ENCODE measurements around the gene PARD3B.

The PARD3B gene

GRCh38 chr2:205139822-205140463 lies 594.7 kb downstream of the PARD3B start:
- CTCF ChIA-PET: no interaction called here
- no peak for DNase-seq (ENCODE audit: extremely low spot score)
- TF ChIP-seq L3MBTL2 (conservative IDR thresholded peaks at IDR 0.05) (no peak), CTBP1 (IDR thresholded peaks at IDR 0.05; ENCODE audit: borderline replicate concordance) (no peak), SUZ12 (IDR thresholded peaks at IDR 0.05) (no peak), NFRKB (IDR thresholded peaks at IDR 0.05) (no peak), ZNF384 (IDR thresholded peaks at IDR 0.05) (no peak), FOXK2 (IDR thresholded peaks at IDR 0.05) (no peak), HDGF (IDR thresholded peaks at IDR 0.05; ENCODE audit: borderline replicate concordance) (no peak), BHLHE40 (IDR thresholded peaks at IDR 0.05; ENCODE audit: borderline replicate concordance) (no peak), ELF4 (IDR thresholded peaks at IDR 0.05) (no peak), TARDBP (IDR thresholded peaks at IDR 0.05) (no peak), ARNT (IDR thresholded peaks at IDR 0.05) (no peak), LEF1 (IDR thresholded peaks at IDR 0.05; ENCODE audit: borderline replicate concordance) (no peak), FOXA1 (IDR thresholded peaks at IDR 0.05) (no peak), FOXM1 (IDR thresholded peaks at IDR 0.05; ENCODE audit: borderline replicate concordance) (no peak), SP1 (IDR thresholded peaks at IDR 0.05) (no peak), PKNOX1 (IDR thresholded peaks at IDR 0.05) (no peak)
- POLR2A ChIA-PET: no interaction called here

GRCh38 chr2:205141381-205141780 lies 596.1 kb downstream of the PARD3B start:
- no peak for TF ChIP-seq SP1 (IDR thresholded peaks at IDR 0.05)
- TF ChIP-seq NFRKB (IDR thresholded peaks at IDR 0.05): no peak
- no peak for TF ChIP-seq ARNT (IDR thresholded peaks at IDR 0.05)
- TF ChIP-seq CTBP1 (IDR thresholded peaks at IDR 0.05; ENCODE audit: borderline replicate concordance): no peak
- TF ChIP-seq FOXA1 (IDR thresholded peaks at IDR 0.05): no peak
- TF ChIP-seq ELF4 (IDR thresholded peaks at IDR 0.05): no peak
- TF ChIP-seq HDGF (IDR thresholded peaks at IDR 0.05; ENCODE audit: borderline replicate concordance): no peak
- TF ChIP-seq TARDBP (IDR thresholded peaks at IDR 0.05): no peak
- TF ChIP-seq L3MBTL2 (conservative IDR thresholded peaks at IDR 0.05): no peak
- TF ChIP-seq ZNF384 (IDR thresholded peaks at IDR 0.05): no peak
- TF ChIP-seq SUZ12 (IDR thresholded peaks at IDR 0.05): no peak
- ChIA-PET POLR2A (no interaction called here), CTCF (no interaction called here)
- no peak for DNase-seq (ENCODE audit: extremely low spot score)

GRCh38 chr2:205145888-205146287 lies 600.6 kb downstream of the PARD3B start:
- ChIA-PET POLR2A (no interaction called here), CTCF (no interaction called here)
- no peak for TF ChIP-seq NFRKB (IDR thresholded peaks at IDR 0.05)
- TF ChIP-seq ARNT (IDR thresholded peaks at IDR 0.05): no peak
- no peak for TF ChIP-seq ZNF384 (IDR thresholded peaks at IDR 0.05)
- no peak for TF ChIP-seq FOXK2 (IDR thresholded peaks at IDR 0.05)
- TF ChIP-seq TARDBP (IDR thresholded peaks at IDR 0.05): no peak
- no peak for TF ChIP-seq LEF1 (IDR thresholded peaks at IDR 0.05; ENCODE audit: borderline replicate concordance)
- no peak for TF ChIP-seq PKNOX1 (IDR thresholded peaks at IDR 0.05)
- TF ChIP-seq SP1 (IDR thresholded peaks at IDR 0.05): no peak
- TF ChIP-seq SUZ12 (IDR thresholded peaks at IDR 0.05): no peak
- TF ChIP-seq HDGF (IDR thresholded peaks at IDR 0.05; ENCODE audit: borderline replicate concordance): no peak
- TF ChIP-seq FOXM1 (IDR thresholded peaks at IDR 0.05; ENCODE audit: borderline replicate concordance): no peak
- no peak for TF ChIP-seq CTBP1 (IDR thresholded peaks at IDR 0.05; ENCODE audit: borderline replicate concordance)
- no peak for TF ChIP-seq FOXA1 (IDR thresholded peaks at IDR 0.05)
- TF ChIP-seq ELF4 (IDR thresholded peaks at IDR 0.05): no peak
- no peak for TF ChIP-seq BHLHE40 (IDR thresholded peaks at IDR 0.05; ENCODE audit: borderline replicate concordance)
- no peak for TF ChIP-seq L3MBTL2 (conservative IDR thresholded peaks at IDR 0.05)
- no peak for DNase-seq (ENCODE audit: extremely low spot score)

GRCh38 chr2:205148755-205149154 lies 603.5 kb downstream of the PARD3B start:
- no peak for DNase-seq (ENCODE audit: extremely low spot score)
- ChIA-PET POLR2A (no interaction called here), CTCF (no interaction called here)
- TF ChIP-seq NFRKB (IDR thresholded peaks at IDR 0.05) (no peak), SP1 (IDR thresholded peaks at IDR 0.05) (no peak), FOXM1 (IDR thresholded peaks at IDR 0.05; ENCODE audit: borderline replicate concordance) (no peak), TARDBP (IDR thresholded peaks at IDR 0.05) (no peak), SUZ12 (IDR thresholded peaks at IDR 0.05) (no peak), FOXK2 (IDR thresholded peaks at IDR 0.05) (no peak), FOXA1 (IDR thresholded peaks at IDR 0.05) (no peak), ZNF384 (IDR thresholded peaks at IDR 0.05) (no peak), HDGF (IDR thresholded peaks at IDR 0.05; ENCODE audit: borderline replicate concordance) (no peak), L3MBTL2 (conservative IDR thresholded peaks at IDR 0.05) (no peak), LEF1 (IDR thresholded peaks at IDR 0.05; ENCODE audit: borderline replicate concordance) (no peak), CTBP1 (IDR thresholded peaks at IDR 0.05; ENCODE audit: borderline replicate concordance) (no peak), BHLHE40 (IDR thresholded peaks at IDR 0.05; ENCODE audit: borderline replicate concordance) (no peak), ARNT (IDR thresholded peaks at IDR 0.05) (no peak), PKNOX1 (IDR thresholded peaks at IDR 0.05) (no peak), ELF4 (IDR thresholded peaks at IDR 0.05) (no peak)

- ChIA-PET CTCF (no interaction called here), POLR2A (no interaction called here)
- TF ChIP-seq ZNF384 (IDR thresholded peaks at IDR 0.05) (no peak), SP1 (IDR thresholded peaks at IDR 0.05) (no peak), TARDBP (IDR thresholded peaks at IDR 0.05) (no peak), L3MBTL2 (conservative IDR thresholded peaks at IDR 0.05) (no peak), SUZ12 (IDR thresholded peaks at IDR 0.05) (no peak), NFRKB (IDR thresholded peaks at IDR 0.05) (no peak), ARNT (IDR thresholded peaks at IDR 0.05) (no peak), FOXA1 (IDR thresholded peaks at IDR 0.05) (no peak), PKNOX1 (IDR thresholded peaks at IDR 0.05) (no peak), LEF1 (IDR thresholded peaks at IDR 0.05; ENCODE audit: borderline replicate concordance) (no peak), BHLHE40 (IDR thresholded peaks at IDR 0.05; ENCODE audit: borderline replicate concordance) (no peak), CTBP1 (IDR thresholded peaks at IDR 0.05; ENCODE audit: borderline replicate concordance) (no peak)
- DNase-seq (ENCODE audit: extremely low spot score): no peak
Measured at GRCh38 chr2:205156457-205156856, 611.2 kb downstream of the PARD3B start.
